ENCODE results near the gene IL22RA1. TPM values are rescaled to one million over a fixed set of nuclear protein-coding genes. Genes with fewer than 3 reads are reported as not detected.

The IL22RA1 gene
- total RNA-seq, 1 experiment from 2014 or later, result 0.13 TPM

DNA sequence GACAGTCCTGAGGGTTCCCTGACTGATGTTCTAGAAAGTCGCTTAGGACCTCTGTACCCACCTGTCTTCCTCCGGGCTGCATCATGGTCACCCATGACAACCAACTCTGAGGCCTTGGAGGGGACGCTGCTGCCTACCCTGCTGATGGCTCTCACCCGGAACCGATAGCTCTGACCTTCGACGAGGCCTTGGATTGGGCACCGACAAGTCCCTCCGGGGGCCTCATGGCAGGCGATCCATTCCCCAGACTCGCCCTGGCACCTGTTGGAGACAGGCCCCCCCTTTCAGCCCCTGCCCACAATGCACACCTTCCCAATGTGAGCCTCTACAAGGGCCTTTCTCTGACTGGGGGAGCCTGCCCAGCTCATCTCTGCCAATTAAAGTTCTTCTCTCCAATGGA, 52.2 kb downstream of the IL22RA1 start:
- DNase-seq, result no peak
- Mint-ChIP-seq H3K4me1 (peaks cover 9 to 17% of the 10 kb centered on the region in 2 experiments), H3K9me3 (no peaks in the 10 kb centered on the region), H3K27ac (no peak overlapping the region), H3K36me3 (ENCODE audit: insufficient read depth in 1 of 3, low read depth in 3 of 3) (no peaks in the 10 kb centered on the region), H3K4me3 (no peak overlapping the region), H3K27me3 (ENCODE audit: low read depth) (no peaks in the 10 kb centered on the region; the same call in none of the 2 replicates)
- H3K14ac ChIP-seq (ENCODE audit: insufficient read depth, low read length), result no peak overlapping the region
- no peak overlapping the region for H3K27ac ChIP-seq (ENCODE audit: insufficient read length, low read depth, low read length)
- no peak overlapping the region for H3K56ac ChIP-seq (ENCODE audit: insufficient read length, low read depth, low read length)
- no peaks in the 10 kb centered on the region for H3K79me1 ChIP-seq (ENCODE audit: insufficient read depth, low read depth, low read length, poor library complexity, severe bottlenecking)
- H3K4ac ChIP-seq (ENCODE audit: low read depth, low read length), result no peak overlapping the region
- no peak overlapping the region for H4K5ac ChIP-seq (ENCODE audit: insufficient read length, low read depth, low read length)
- no peaks in the 10 kb centered on the region for H3K27me3 ChIP-seq (ENCODE audit: insufficient read depth, low read length)
- no peaks in the 10 kb centered on the region for H3K9me3 ChIP-seq (ENCODE audit: control insufficient read depth, low read depth, low read length)
- no peak overlapping the region for H2BK15ac ChIP-seq (ENCODE audit: low read depth, low read length)
- no peak overlapping the region for H3K4me2 ChIP-seq (ENCODE audit: insufficient read depth, insufficient read length, low read length)
- no peak overlapping the region for H2BK5ac ChIP-seq (ENCODE audit: insufficient read length, low read length)
- no peak overlapping the region for H2BK12ac ChIP-seq (ENCODE audit: insufficient read length, low read depth, low read length)
- H4K8ac ChIP-seq (replicated peaks; ENCODE audit: insufficient read length, low read depth, low read length), result no peak overlapping the region
- WGBS (ENCODE audit: extremely low coverage, insufficient read length, low lambda C conversion rate), result no CpG with 5 or more reads among the region's 11 CpGs
- H3K18ac ChIP-seq (ENCODE audit: insufficient read length, low read depth, low read length), result no peak overlapping the region
- no peak overlapping the region for H3K9ac ChIP-seq (ENCODE audit: extremely low read depth, insufficient read length, low read length)
- no peak overlapping the region for H2AK5ac ChIP-seq (ENCODE audit: insufficient read length, low read length)
- no peaks in the 10 kb centered on the region for H3K23me2 ChIP-seq (ENCODE audit: insufficient read length, low read depth, low read length, poor library complexity, severe bottlenecking)
- H2BK20ac ChIP-seq (ENCODE audit: low read depth, low read length, poor library complexity, severe bottlenecking), result no peak overlapping the region
- TF ChIP-seq, protein P1, sequence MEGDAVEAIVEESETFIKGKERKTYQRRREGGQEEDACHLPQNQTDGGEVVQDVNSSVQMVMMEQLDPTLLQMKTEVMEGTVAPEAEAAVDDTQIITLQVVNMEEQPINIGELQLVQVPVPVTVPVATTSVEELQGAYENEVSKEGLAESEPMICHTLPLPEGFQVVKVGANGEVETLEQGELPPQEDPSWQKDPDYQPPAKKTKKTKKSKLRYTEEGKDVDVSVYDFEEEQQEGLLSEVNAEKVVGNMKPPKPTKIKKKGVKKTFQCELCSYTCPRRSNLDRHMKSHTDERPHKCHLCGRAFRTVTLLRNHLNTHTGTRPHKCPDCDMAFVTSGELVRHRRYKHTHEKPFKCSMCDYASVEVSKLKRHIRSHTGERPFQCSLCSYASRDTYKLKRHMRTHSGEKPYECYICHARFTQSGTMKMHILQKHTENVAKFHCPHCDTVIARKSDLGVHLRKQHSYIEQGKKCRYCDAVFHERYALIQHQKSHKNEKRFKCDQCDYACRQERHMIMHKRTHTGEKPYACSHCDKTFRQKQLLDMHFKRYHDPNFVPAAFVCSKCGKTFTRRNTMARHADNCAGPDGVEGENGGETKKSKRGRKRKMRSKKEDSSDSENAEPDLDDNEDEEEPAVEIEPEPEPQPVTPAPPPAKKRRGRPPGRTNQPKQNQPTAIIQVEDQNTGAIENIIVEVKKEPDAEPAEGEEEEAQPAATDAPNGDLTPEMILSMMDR (conservative IDR thresholded peaks at IDR 0.05), result no peak
- H4K91ac ChIP-seq (ENCODE audit: insufficient read length, low read depth, low read length), result no peak overlapping the region
- H3T11ph ChIP-seq (ENCODE audit: low read length), result no peak overlapping the region
- H3K23ac ChIP-seq (ENCODE audit: insufficient read length, low read depth, low read length), result no peak overlapping the region
- H2BK120ac ChIP-seq (ENCODE audit: low read depth, low read length, poor library complexity, severe bottlenecking), result no peak overlapping the region
- no peaks in the 10 kb centered on the region for H4K20me1 ChIP-seq (ENCODE audit: control insufficient read depth, insufficient read depth, insufficient read length)
- no peaks in the 10 kb centered on the region for H3K79me2 ChIP-seq (ENCODE audit: insufficient read depth, low read length)
- no peaks in the 10 kb centered on the region for H3K4me1 ChIP-seq (ENCODE audit: insufficient read depth, low read length)
- H2AFZ ChIP-seq (ENCODE audit: low read length), result no peak overlapping the region

Data from H9 (cell line).